GM19023 (cell line): ENCODE measurements around the gene GSE1.

Experiments
- ATAC-seq: cut with Tn5 transposase; IDR thresholded peaks from one replicate; pipeline ENCODE4 v1.9.1; 2021; ENCODE audit warnings: mild to moderate bottlenecking, moderate library complexity; ENCODE audit not compliant: unreplicated experiment

GSE1 gene

GRCh38 chr16:85674828-85675227 lies 61.7 kb downstream of the GSE1 start:
- ATAC-seq: no peak

- no peak for ATAC-seq
Observed at GRCh38 chr16:85675251-85675874, 62.2 kb downstream of the GSE1 start.

GRCh38 chr16:85676466-85676865 lies 63.3 kb downstream of the GSE1 start:
- ATAC-seq: no peak

- no peak for ATAC-seq
Observed at GRCh38 chr16:85677383-85677967, 64.4 kb downstream of the GSE1 start.

- no peak for ATAC-seq
Observed at GRCh38 chr16:85678016-85678415, 64.9 kb downstream of the GSE1 start.

GRCh38 chr16:85678821-85679220 lies 65.7 kb downstream of the GSE1 start:
- ATAC-seq: no peak

GRCh38 chr16:85679870-85680269 lies 66.7 kb downstream of the GSE1 start:
- ATAC-seq: no peak

- ATAC-seq: no peak
Observed at GRCh38 chr16:85680352-85680944, 67.3 kb downstream of the GSE1 start.

- ATAC-seq: no peak
Observed at GRCh38 chr16:85681255-85681654, 68.1 kb downstream of the GSE1 start.

- no peak for ATAC-seq
Observed at GRCh38 chr16:85682516-85682915, 69.4 kb downstream of the GSE1 start.

GRCh38 chr16:85683363-85683762 lies 70.2 kb downstream of the GSE1 start:
- ATAC-seq: no peak

GRCh38 chr16:85685251-85685650 lies 72.1 kb downstream of the GSE1 start:
- ATAC-seq: no peak

- ATAC-seq: no peak
Observed at GRCh38 chr16:85686912-85687591, 73.9 kb downstream of the GSE1 start.

GRCh38 chr16:85687651-85688471 lies 74.7 kb downstream of the GSE1 start:
- ATAC-seq: no peak

- ATAC-seq: peak; percentile 91
Observed at GRCh38 chr16:85688586-85689284, 75.6 kb downstream of the GSE1 start, which contains the start of gene GINS2. GINS2 (minus strand) TSS chr16:85688954; CDS start chr16:85688898, 56 bp downstream.

- ATAC-seq: no peak
Observed at GRCh38 chr16:85689285-85689949, 76.3 kb downstream of the GSE1 start.

- ATAC-seq: no peak
Observed at GRCh38 chr16:85689950-85690320, 76.8 kb downstream of the GSE1 start.

GRCh38 chr16:85690469-85691064 lies 77.4 kb downstream of the GSE1 start:
- no peak for ATAC-seq
